ENCODE data around the gene BMP8A. TPM values are rescaled to one million over a fixed set of nuclear protein-coding genes. Genes with fewer than 3 reads are reported as not detected.
"Not testable (repeated sequence)": the region's sequence is repeated elsewhere in the genome, so short reads cannot be mapped to it uniquely, and the experiment has no call there.

BMP8A gene
- polyA plus RNA-seq, 1 donor (not counting 4 experiments of a cell fraction or from before 2014, with no cell fraction given): not detected

- Histone ChIP-seq H4K20me1 (ENCODE audit: control insufficient read depth, extremely low read depth, insufficient read depth, low read length) (no peaks in the 10 kb centered on the region), H3K9me1 (ENCODE audit: control insufficient read depth, extremely low read depth, insufficient read depth, low read length) (no peaks in the 10 kb centered on the region), H3K9ac (ENCODE audit: control insufficient read depth, extremely low read depth, insufficient read depth, low read length) (no peak overlapping the region), H3K4me1 (ENCODE audit: control insufficient read depth, extremely low read depth, insufficient read depth, low read length) (no peaks in the 10 kb centered on the region), H3K79me2 (ENCODE audit: control insufficient read depth, insufficient read depth, low read length) (no peaks in the 10 kb centered on the region), H3K4me3 (ENCODE audit: control insufficient read depth in 2 of 3, extremely low read depth in 1 of 3, insufficient read depth in 2 of 3, low read depth in 1 of 3, low read length in 3 of 3) (no peak overlapping the region), H3K36me3 (ENCODE audit: control insufficient read depth in 2 of 2, extremely low read depth in 1 of 2, insufficient read depth in 2 of 2, low read length in 2 of 2) (no peaks in the 10 kb centered on the region), H3K4me2 (ENCODE audit: control insufficient read depth, extremely low read depth, insufficient read depth, low read depth, low read length) (no peak overlapping the region), H2AFZ (ENCODE audit: control insufficient read depth, low read length) (no peak overlapping the region), H3K27me3 (ENCODE audit: control insufficient read depth, extremely low read depth, insufficient read depth, low read length) (peaks cover 10% of the 10 kb centered on the region), H3K27ac (ENCODE audit: control insufficient read depth, insufficient read depth, low read length) (no peak overlapping the region), H3K9me3 (ENCODE audit: control insufficient read depth, low read depth, low read length) (no peaks in the 10 kb centered on the region)
- FAIRE-seq (no peak), DNase-seq (ENCODE audit: low read depth, low spot score) (no peak)
- TF ChIP-seq EZH2 (IDR thresholded peaks at IDR 0.05; ENCODE audit: low read length): no peak
- TF ChIP-seq CTCF (optimal IDR thresholded peaks at IDR 0.05 in 1 of 3, IDR thresholded peaks at IDR 0.05 in 1 of 3, conservative IDR thresholded peaks at IDR 0.05 in 1 of 3; ENCODE audit: extremely low read depth in 1 of 3, insufficient read depth in 2 of 3, low read length in 3 of 3): no peak
- dilution Hi-C loops (cut with MboI; ENCODE audit: extremely low pct_ligation_motif_present, low sequenced_read_pairs): no loop called here
Measured at GRCh38 chr1:39509360-39510009, 18.0 kb downstream of the BMP8A start.

- FAIRE-seq; H3K79me2 ChIP-seq (ENCODE audit: control insufficient read depth, insufficient read depth, low read length); H3K9me3 ChIP-seq (ENCODE audit: control insufficient read depth, low read depth, low read length); H3K27me3 ChIP-seq (ENCODE audit: control insufficient read depth, extremely low read depth, insufficient read depth, low read length); H3K36me3 ChIP-seq (ENCODE audit: control insufficient read depth in 2 of 2, extremely low read depth in 1 of 2, insufficient read depth in 2 of 2, low read length in 2 of 2); H3K9ac ChIP-seq (ENCODE audit: control insufficient read depth, extremely low read depth, insufficient read depth, low read length); H3K27ac ChIP-seq (ENCODE audit: control insufficient read depth, insufficient read depth, low read length); H3K9me1 ChIP-seq (ENCODE audit: control insufficient read depth, extremely low read depth, insufficient read depth, low read length); H3K4me3 ChIP-seq (ENCODE audit: control insufficient read depth in 2 of 3, extremely low read depth in 1 of 3, insufficient read depth in 2 of 3, low read depth in 1 of 3, low read length in 3 of 3); dilution Hi-C loops (cut with MboI; ENCODE audit: extremely low pct_ligation_motif_present, low sequenced_read_pairs); H4K20me1 ChIP-seq (ENCODE audit: control insufficient read depth, extremely low read depth, insufficient read depth, low read length); DNase-seq (ENCODE audit: low read depth, low spot score); H2AFZ ChIP-seq (ENCODE audit: control insufficient read depth, low read length); H3K4me2 ChIP-seq (ENCODE audit: control insufficient read depth, extremely low read depth, insufficient read depth, low read depth, low read length); H3K4me1 ChIP-seq (ENCODE audit: control insufficient read depth, extremely low read depth, insufficient read depth, low read length): not testable (repeated sequence)
Measured at GRCh38 chr1:39510570-39511186, 19.2 kb downstream of the BMP8A start.

- H3K4me1 ChIP-seq (ENCODE audit: control insufficient read depth, extremely low read depth, insufficient read depth, low read length); H3K36me3 ChIP-seq (ENCODE audit: control insufficient read depth in 2 of 2, extremely low read depth in 1 of 2, insufficient read depth in 2 of 2, low read length in 2 of 2); H3K4me2 ChIP-seq (ENCODE audit: control insufficient read depth, extremely low read depth, insufficient read depth, low read depth, low read length); H3K27ac ChIP-seq (ENCODE audit: control insufficient read depth, insufficient read depth, low read length); H4K20me1 ChIP-seq (ENCODE audit: control insufficient read depth, extremely low read depth, insufficient read depth, low read length); H3K9me1 ChIP-seq (ENCODE audit: control insufficient read depth, extremely low read depth, insufficient read depth, low read length); H3K27me3 ChIP-seq (ENCODE audit: control insufficient read depth, extremely low read depth, insufficient read depth, low read length); DNase-seq (ENCODE audit: low read depth, low spot score); H3K9me3 ChIP-seq (ENCODE audit: control insufficient read depth, low read depth, low read length); H3K79me2 ChIP-seq (ENCODE audit: control insufficient read depth, insufficient read depth, low read length); FAIRE-seq; H3K9ac ChIP-seq (ENCODE audit: control insufficient read depth, extremely low read depth, insufficient read depth, low read length); H3K4me3 ChIP-seq (ENCODE audit: control insufficient read depth in 2 of 3, extremely low read depth in 1 of 3, insufficient read depth in 2 of 3, low read depth in 1 of 3, low read length in 3 of 3); dilution Hi-C loops (cut with MboI; ENCODE audit: extremely low pct_ligation_motif_present, low sequenced_read_pairs); H2AFZ ChIP-seq (ENCODE audit: control insufficient read depth, low read length): not testable (repeated sequence)
Measured at GRCh38 chr1:39511477-39511876, 20.0 kb downstream of the BMP8A start.

GRCh38 chr1:39512234-39512847 is 20.9 kb downstream of the BMP8A start:
- H3K4me3 ChIP-seq (ENCODE audit: control insufficient read depth in 2 of 3, extremely low read depth in 1 of 3, insufficient read depth in 2 of 3, low read depth in 1 of 3, low read length in 3 of 3); H3K9ac ChIP-seq (ENCODE audit: control insufficient read depth, extremely low read depth, insufficient read depth, low read length); H3K4me1 ChIP-seq (ENCODE audit: control insufficient read depth, extremely low read depth, insufficient read depth, low read length); H3K36me3 ChIP-seq (ENCODE audit: control insufficient read depth in 2 of 2, extremely low read depth in 1 of 2, insufficient read depth in 2 of 2, low read length in 2 of 2); H3K27ac ChIP-seq (ENCODE audit: control insufficient read depth, insufficient read depth, low read length); DNase-seq (ENCODE audit: low read depth, low spot score); H4K20me1 ChIP-seq (ENCODE audit: control insufficient read depth, extremely low read depth, insufficient read depth, low read length); H3K9me3 ChIP-seq (ENCODE audit: control insufficient read depth, low read depth, low read length); H3K27me3 ChIP-seq (ENCODE audit: control insufficient read depth, extremely low read depth, insufficient read depth, low read length); H2AFZ ChIP-seq (ENCODE audit: control insufficient read depth, low read length); dilution Hi-C loops (cut with MboI; ENCODE audit: extremely low pct_ligation_motif_present, low sequenced_read_pairs); FAIRE-seq; H3K9me1 ChIP-seq (ENCODE audit: control insufficient read depth, extremely low read depth, insufficient read depth, low read length); H3K4me2 ChIP-seq (ENCODE audit: control insufficient read depth, extremely low read depth, insufficient read depth, low read depth, low read length); H3K79me2 ChIP-seq (ENCODE audit: control insufficient read depth, insufficient read depth, low read length): not testable (repeated sequence)

Measured in keratinocyte (primary cell).